ENCODE measurements around the gene RAB6B. TPM values are rescaled to one million over a fixed set of nuclear protein-coding genes. Genes with fewer than 3 reads are reported as not detected.

Gene RAB6B
- total and polyA plus RNA-seq, 2 of the 8 experiments (the other 6 are each of a cell fraction or from before 2014, with no cell fraction given) = 7.9 to 15.6 TPM

DNA sequence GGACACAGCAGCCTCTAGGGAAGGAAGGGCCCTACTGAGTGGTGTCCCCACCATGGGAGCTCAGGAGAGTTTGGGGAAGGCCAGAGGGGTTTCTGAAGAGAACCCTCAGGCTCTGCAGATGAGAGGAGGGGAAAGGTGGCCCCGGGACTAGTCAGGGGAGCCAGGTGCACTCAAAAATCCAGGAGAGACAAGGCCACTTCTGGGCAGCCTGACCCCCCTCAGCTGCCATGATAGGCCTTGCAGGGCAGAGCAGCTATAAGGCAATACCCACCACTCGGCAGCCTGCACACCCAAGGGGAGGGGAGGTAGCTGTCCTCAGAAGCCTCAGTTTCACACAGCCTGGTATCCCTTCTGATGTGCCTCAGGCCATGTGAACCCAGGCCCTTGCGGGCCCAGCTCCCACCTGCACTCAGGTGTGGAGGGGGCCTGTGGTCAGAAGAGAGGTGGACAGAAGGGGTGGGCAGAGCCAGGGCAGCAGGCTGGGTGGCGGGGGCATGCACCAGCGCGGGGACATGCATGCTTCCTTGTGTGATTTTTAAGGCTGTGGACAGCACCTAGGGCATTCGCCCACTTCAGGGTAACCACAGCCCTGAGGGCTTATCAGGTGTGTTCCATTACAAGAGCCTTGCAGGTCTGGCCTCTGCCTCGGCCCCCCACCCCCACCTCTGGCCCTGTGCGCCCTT, 55.5 kb downstream of the RAB6B start (continued):
- TF ChIP-seq NRF1 (IDR thresholded peaks at IDR 0.05; ENCODE audit: low read depth, low read length) (no peak), ASH2L (IDR thresholded peaks at IDR 0.05; ENCODE audit: low read length) (no peak), CTBP2 (IDR thresholded peaks at IDR 0.05; ENCODE audit: borderline replicate concordance, insufficient read depth, insufficient read length, low read length) (no peak), GABPA (IDR thresholded peaks at IDR 0.05; ENCODE audit: borderline replicate concordance, insufficient read depth, low read length) (no peak)
- TF ChIP-seq, protein P1, sequence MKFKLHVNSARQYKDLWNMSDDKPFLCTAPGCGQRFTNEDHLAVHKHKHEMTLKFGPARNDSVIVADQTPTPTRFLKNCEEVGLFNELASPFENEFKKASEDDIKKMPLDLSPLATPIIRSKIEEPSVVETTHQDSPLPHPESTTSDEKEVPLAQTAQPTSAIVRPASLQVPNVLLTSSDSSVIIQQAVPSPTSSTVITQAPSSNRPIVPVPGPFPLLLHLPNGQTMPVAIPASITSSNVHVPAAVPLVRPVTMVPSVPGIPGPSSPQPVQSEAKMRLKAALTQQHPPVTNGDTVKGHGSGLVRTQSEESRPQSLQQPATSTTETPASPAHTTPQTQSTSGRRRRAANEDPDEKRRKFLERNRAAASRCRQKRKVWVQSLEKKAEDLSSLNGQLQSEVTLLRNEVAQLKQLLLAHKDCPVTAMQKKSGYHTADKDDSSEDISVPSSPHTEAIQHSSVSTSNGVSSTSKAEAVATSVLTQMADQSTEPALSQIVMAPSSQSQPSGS (IDR thresholded peaks at IDR 0.05; ENCODE audit: low read length) = no peak

Measured in H1 (cell line).